HEK293T (cell line): ENCODE results near the gene SIGLEC11.

Experiments used
- ARNT ChIP-seq: fragments of 450-650 bp; IDR thresholded peaks from 2 replicates; pipeline ENCODE4 v1.6.1; 2017; ENCODE audit warnings: mild to moderate bottlenecking
- BHLHE40 ChIP-seq: fragments of 450-650 bp; IDR thresholded peaks from 2 replicates; pipeline ENCODE4 v1.6.1; 2016; ENCODE audit warnings: mild to moderate bottlenecking, moderate library complexity, borderline replicate concordance
- CTBP1 ChIP-seq: fragments of 450-650 bp; IDR thresholded peaks from 2 replicates; pipeline ENCODE4 v1.6.1; 2016; ENCODE audit warnings: borderline replicate concordance
- ELF4 ChIP-seq: fragments of 450-650 bp; IDR thresholded peaks from 2 replicates; pipeline ENCODE4 v1.6.1; 2017; ENCODE audit warnings: antibody characterized with exemption
- FOXA1 ChIP-seq: fragments of 450-650 bp; IDR thresholded peaks from 2 replicates; pipeline ENCODE4 v1.6.1; 2016; ENCODE audit warnings: mild to moderate bottlenecking
- FOXK2 ChIP-seq: fragments of 450-650 bp; IDR thresholded peaks from 2 replicates; pipeline ENCODE4 v1.6.1; 2016; ENCODE audit warnings: mild to moderate bottlenecking
- FOXM1 ChIP-seq: fragments of 450-650 bp; IDR thresholded peaks from 2 replicates; pipeline ENCODE4 v1.6.1; 2017; ENCODE audit warnings: mild to moderate bottlenecking, borderline replicate concordance
- HDGF ChIP-seq: fragments of 450-650 bp; IDR thresholded peaks from 2 replicates; pipeline ENCODE4 v1.6.1; 2017; ENCODE audit warnings: antibody characterized with exemption, borderline replicate concordance
- L3MBTL2 ChIP-seq: fragments of 450-650 bp; conservative IDR thresholded peaks from 2 replicates; pipeline ENCODE4 v1.6.1; 2016; ENCODE audit warnings: mild to moderate bottlenecking
- LEF1 ChIP-seq: fragments of 450-650 bp; IDR thresholded peaks from 2 replicates; pipeline ENCODE4 v1.6.1; 2017; ENCODE audit warnings: mild to moderate bottlenecking, borderline replicate concordance
- NFRKB ChIP-seq: fragments of 450-650 bp; IDR thresholded peaks from 2 replicates; pipeline ENCODE4 v1.6.1; 2016; ENCODE audit warnings: mild to moderate bottlenecking, moderate library complexity
- SP1 ChIP-seq: fragments of 450-650 bp; IDR thresholded peaks from 2 replicates; pipeline ENCODE4 v1.6.1; 2017
- SUZ12 ChIP-seq: fragments of 450-650 bp; IDR thresholded peaks from 2 replicates; pipeline ENCODE4 v1.6.1; 2016; ENCODE audit warnings: mild to moderate bottlenecking
- TARDBP ChIP-seq: fragments of 450-650 bp; IDR thresholded peaks from 2 replicates; pipeline ENCODE4 v1.6.1; 2016

DNA sequence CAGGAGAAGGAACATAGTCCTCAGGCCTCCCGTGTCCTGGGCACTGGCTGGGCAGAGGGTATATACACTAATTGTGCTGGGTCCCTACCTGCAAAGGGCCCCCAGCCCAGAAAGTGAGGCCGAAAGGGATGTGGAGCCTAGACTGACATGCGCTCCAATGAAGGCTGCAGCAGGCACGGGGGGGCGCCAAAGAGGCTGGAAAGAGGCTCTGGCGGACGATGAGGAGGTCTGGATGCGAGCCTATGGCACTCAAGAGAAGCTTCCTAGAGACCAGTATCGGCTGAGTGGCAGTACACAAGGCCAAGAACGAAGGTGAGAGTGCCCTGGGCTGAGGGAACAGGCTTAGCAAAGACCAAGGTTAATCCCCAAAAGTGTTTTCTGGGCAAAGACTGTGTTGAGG is 47.6 kb upstream of the SIGLEC11 start:
- TF ChIP-seq BHLHE40 (no peak), CTBP1 (no peak), LEF1 (no peak), ARNT (no peak), ELF4 (no peak), SP1 (no peak), FOXK2 (no peak), FOXM1 (no peak), FOXA1 (no peak), L3MBTL2 (no peak), SUZ12 (no peak), NFRKB (no peak), TARDBP (no peak), HDGF (no peak)
